GM12878 (cell line): Measurements from ENCODE around the gene LILRB1. TPM values are rescaled to one million over a fixed set of nuclear protein-coding genes. Genes with fewer than 3 reads are reported as not detected.
A peak's percentile ranks its signal among the peaks of the same experiment; 100 is the strongest.

Experiments used
- ATAC-seq: fragments of 200-7000 bp; cut with Tn5 transposase; 3 replicates; pipeline ENCODE4 v1.9.1; 2020; ENCODE audit warnings: mild to moderate bottlenecking, moderate library complexity
- BruUV-seq: library from RNA; stranded (reverse); fragments of 400-500 nt; replicated peaks from 2 replicates; lab custom pipeline; 2021; lab: Mats Ljungman, UMichigan
- CTCF ChIA-PET: fragments of 300-600 bp; sonication (Branson Sonifier 250); formaldehyde crosslinking; extraction: SDS; loops from one replicate; lab custom pipeline; 2021; ENCODE audit warnings: inconsistent platforms; lab: Yijun Ruan, JAX
- POLR2A ChIA-PET: fragments of 350-600 bp; formaldehyde crosslinking; extraction: SDS; loops from one replicate; lab custom pipeline; 2021; ENCODE audit warnings: inconsistent platforms; lab: Charles Lee
- RAD21 ChIA-PET: fragments of 300-600 bp; sonication (Branson Sonifier 250); formaldehyde crosslinking; loops from one replicate; lab custom pipeline; 2023; ENCODE audit warnings: antibody characterized with exemption; ENCODE audit not compliant: unreplicated experiment; lab: Charles Lee
- SMC1A ChIA-PET: fragments of 300-600 bp; sonication (Branson Sonifier 250); formaldehyde crosslinking; loops from one replicate; lab custom pipeline; 2023; ENCODE audit not compliant: unreplicated experiment, uncharacterized antibody; lab: Charles Lee
- DNase-seq: peaks from one replicate; pipeline ENCODE4 v3.0.0-alpha.2; 2011; ENCODE audit warnings: low read depth, low spot score
- FAIRE-seq: peaks from 3 replicates; lab custom pipeline; 2011; peaks lifted over from hg19 to GRCh38; lab: Jason Lieb, UNC
- H2AFZ ChIP-seq: 2 replicates; pipeline ENCODE4 v1.6.0; 2011; ENCODE audit warnings: low read depth, low read length, control low read depth; ENCODE audit not compliant: control insufficient read depth
- H3K27ac ChIP-seq: 2 replicates; pipeline ENCODE4 v1.5.1; 2011; ENCODE audit warnings: control low read depth; ENCODE audit not compliant: control insufficient read depth, insufficient read depth
- H3K27me3 ChIP-seq, 2 experiments: replicated peaks in 1 of 2; 2 replicates each; pipeline versions ENCODE4 v1.6.0 to v1.6.1; 2011; ENCODE audit warnings: low read length in 1 of 2; ENCODE audit not compliant: control insufficient read depth in 2 of 2, insufficient read depth in 2 of 2
- H3K36me3 ChIP-seq, 2 experiments: 2 replicates each; pipeline ENCODE4 v1.5.1; 2011; ENCODE audit warnings: low read length in 1 of 2; ENCODE audit not compliant: control insufficient read depth in 2 of 2, insufficient read depth in 2 of 2
- H3K4me1 ChIP-seq: 2 replicates; pipeline ENCODE4 v1.6.1; 2011; ENCODE audit warnings: mild to moderate bottlenecking, low read length, moderate library complexity, mixed read lengths; ENCODE audit not compliant: control insufficient read depth, insufficient read depth
- H3K4me2 ChIP-seq: 2 replicates; pipeline ENCODE4 v1.6.0; 2011; ENCODE audit warnings: control low read depth; ENCODE audit not compliant: control insufficient read depth, insufficient read depth
- H3K4me3 ChIP-seq: fragments of 200-600 bp; sonication (generic); 2 replicates; pipeline ENCODE4 v1.5.1; 2016
- H3K79me2 ChIP-seq: 2 replicates; pipeline ENCODE4 v1.6.0; 2011; ENCODE audit warnings: low read length; ENCODE audit not compliant: control insufficient read depth, insufficient read depth
- H3K9ac ChIP-seq: 2 replicates; pipeline ENCODE4 v1.8.0; 2011; ENCODE audit warnings: low read length, control low read depth, mixed read lengths; ENCODE audit not compliant: control insufficient read depth, insufficient read depth
- H3K9me3 ChIP-seq: replicated peaks from 3 replicates; pipeline ENCODE4 v1.5.1; 2011; ENCODE audit warnings: mild to moderate bottlenecking, low read length; ENCODE audit not compliant: control insufficient read depth, insufficient read depth
- H4K20me1 ChIP-seq: 2 replicates; pipeline ENCODE4 v1.6.0; 2011; ENCODE audit not compliant: control insufficient read depth, insufficient read depth
- BHLHE40 ChIP-seq, 2 experiments: fragments of 450-650 bp in 1 of 2; IDR thresholded peaks; 2 replicates each; pipeline ENCODE4 v1.6.1; 2011 to 2017; ENCODE audit warnings: low read depth in 2 of 2, borderline replicate concordance in 1 of 2, improper control_type of control experiment in 1 of 2, low read length in 1 of 2, mild to moderate bottlenecking in 1 of 2
- BMI1 ChIP-seq: fragments of 450-650 bp; IDR thresholded peaks from 2 replicates; pipeline ENCODE4 v1.6.1; 2016; ENCODE audit warnings: mild to moderate bottlenecking, moderate library complexity, borderline replicate concordance
- ESRRA ChIP-seq: IDR thresholded peaks from 2 replicates; pipeline ENCODE4 v1.6.1; 2012; ENCODE audit warnings: mild to moderate bottlenecking, low read length, improper control_type of control experiment
- MYB ChIP-seq: fragments of 150-350 bp; IDR thresholded peaks from 2 replicates; pipeline ENCODE4 v1.6.1; 2014; ENCODE audit warnings: mild to moderate bottlenecking, low read depth, low read length, borderline replicate concordance
- RBBP5 ChIP-seq: fragments of 200-600 bp; sonication (generic); conservative IDR thresholded peaks from 2 replicates; pipeline ENCODE4 v1.6.1; 2016
- SIN3A ChIP-seq: IDR thresholded peaks from 2 replicates; pipeline ENCODE4 v1.6.1; 2012; ENCODE audit warnings: low read depth, low read length, improper control_type of control experiment
- SPI1 ChIP-seq: IDR thresholded peaks from 2 replicates; pipeline ENCODE4 v1.6.1; 2011; ENCODE audit warnings: low read depth, mild to moderate bottlenecking, low read length, moderate library complexity, borderline replicate concordance; ENCODE audit not compliant: insufficient read depth
- TBL1XR1 ChIP-seq: IDR thresholded peaks from 2 replicates; pipeline ENCODE4 v1.6.1; 2012; ENCODE audit warnings: low read depth, low read length, improper control_type of control experiment
- ZBED1 ChIP-seq: IDR thresholded peaks from 2 replicates; pipeline ENCODE4 v1.6.1; 2016; ENCODE audit warnings: borderline replicate concordance
- WGBS: methylation state at CpG from one replicate; pipeline ENCODE4 v1.1.6; 2016; ENCODE audit warnings: low lambda C conversion rate; ENCODE audit not compliant: insufficient replicate concordance, insufficient coverage; ENCODE audit errors: missing lambda C conversion rate; 5-methylcytosine and 5-hydroxymethylcytosine counted together
- in situ Hi-C: fragments of 300-500 bp; cut with MboI; formaldehyde crosslinking; loops from 9 replicates; pipeline ENCODE4 v1.14.3; 2018; ENCODE audit warnings: mixed read lengths
- intact Hi-C: fragments of 100-400 bp; cut with micrococcal nuclease; formaldehyde crosslinking; loops from one replicate; pipeline ENCODE4 v1.14.2; 2022; ENCODE audit not compliant: unreplicated experiment
- polyA plus RNA-seq, 11 experiments: library from polyadenylated mRNA; depleted of rRNA in 4 of 11; unstranded in 6 of 11; stranded (reverse) in 5 of 11; fragments of >200 nt; fragmentation: Nextera tagmentation in 4 of 11; fragmentation: Illumina TruSeq in 1 of 11; extraction: Ambion mirVana in 4 of 11; extraction: Trizol in 1 of 11; gene quantifications; 1 replicate in 1 of 11; 2 replicates in 10 of 11; pipeline versions ENCODE4 v1.2.1 to v1.2.3, GENCODE V29; 2011 to 2016; ENCODE audit warnings: inconsistent platforms in 2 of 11, missing spikeins in 2 of 11, low read depth in 1 of 11
- total RNA-seq, 4 experiments: library from RNA; depleted of rRNA in 3 of 4; stranded (reverse); fragments of >200 nt in 3 of 4; fragmentation: Illumina TruSeq in 1 of 4; extraction: Trizol in 1 of 4; gene quantifications; 2 replicates each; pipeline versions ENCODE4 v1.2.1 to v1.2.3, GENCODE V29; 2013 to 2021
- TF ChIP-seq, protein P1 (sequence below): fragments of 450-650 bp; conservative IDR thresholded peaks from 2 replicates; pipeline ENCODE4 v1.6.1; 2017; ENCODE audit warnings: mild to moderate bottlenecking, moderate library complexity
- TF ChIP-seq, protein P2 (sequence below): fragments of 450-650 bp; IDR thresholded peaks from 2 replicates; pipeline ENCODE4 v1.6.1; 2016; ENCODE audit warnings: mild to moderate bottlenecking, moderate library complexity, borderline replicate concordance
- TF ChIP-seq, protein P3 (sequence below), 3 experiments: IDR thresholded peaks in 2 of 3; conservative IDR thresholded peaks in 1 of 3; 2 replicates each; pipeline ENCODE4 v1.5.1; 2011; ENCODE audit warnings: low read depth in 3 of 3, low read length in 3 of 3, mild to moderate bottlenecking in 3 of 3, control low read depth in 2 of 3, moderate library complexity in 2 of 3, inconsistent platforms in 1 of 3, mixed read lengths in 1 of 3; ENCODE audit not compliant: control insufficient read depth in 2 of 3, insufficient read depth in 1 of 3; ENCODE audit errors: extremely low read depth in 1 of 3
- TF ChIP-seq, protein P4 (sequence below): fragments of 450-650 bp; IDR thresholded peaks from 2 replicates; pipeline ENCODE4 v1.6.1; 2017; ENCODE audit warnings: low read depth, mild to moderate bottlenecking, moderate library complexity

Gene LILRB1
- total and polyA plus RNA-seq, 10 of the 15 experiments (the other 5 are each of a cell fraction or from before 2014, with no cell fraction given) = 4.9 to 92.2 (median 50.1) TPM

DNA sequence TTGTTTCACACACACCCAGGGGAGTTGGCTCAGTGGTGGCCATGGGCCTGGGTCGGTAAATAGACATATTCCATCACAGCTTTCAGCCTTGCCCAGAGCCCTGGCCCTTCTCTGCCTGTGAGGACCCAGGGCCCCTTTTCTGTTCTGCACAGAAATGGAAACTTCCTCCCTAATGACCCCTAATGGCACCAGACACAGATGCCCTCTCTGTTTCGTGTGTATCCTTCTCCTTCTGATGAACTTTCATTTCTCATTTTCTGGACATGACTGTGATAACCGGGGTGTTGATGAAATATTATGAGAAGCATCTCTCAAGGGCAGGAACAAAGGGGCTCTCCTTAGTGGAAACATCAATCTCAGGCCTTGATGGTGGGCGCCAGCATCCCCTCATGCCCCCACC, 24.1 kb upstream of the LILRB1 start:
- Histone ChIP-seq H4K20me1 (no peaks in the 10 kb centered on the region), H3K4me3 (peak overlapping the region; percentile 9; the same call in 1 of the 2 replicates), H3K36me3 (no peaks in the 10 kb centered on the region), H3K27ac (peak overlapping the region; percentile 84), H3K27me3 (no peaks in the 10 kb centered on the region), H3K9me3 (peaks cover 12% of the 10 kb centered on the region), H3K9ac (no peak overlapping the region), H2AFZ (no peak overlapping the region), H3K4me1 (peaks cover 25% of the 10 kb centered on the region), H3K4me2 (peak overlapping the region; percentile 92), H3K79me2 (no peaks in the 10 kb centered on the region; the same call in 1 of the 2 replicates)
- SMC1A ChIA-PET = interaction anchor here (1.3 to 4.2 kb wide), 2 partner anchors 12 to 16 kb away, joined by 3 to 20 read pairs; no protein-coding TSS in a partner anchor
- RAD21 ChIA-PET = interaction anchor here (0.7 to 1.4 kb wide), 2 partner anchors 12 to 120 kb away, joined by 4 to 5 read pairs; no protein-coding TSS in a partner anchor
- intact Hi-C loops = loop anchor here (5.0 kb wide), 1 partner anchor 39 kb away; no protein-coding TSS in a partner anchor
- WGBS = 0% methylated on average over 4 of the region's 4 CpGs
- DNase-seq = peak; percentile 40
- in situ Hi-C loops = no loop called here
- FAIRE-seq = peak; percentile 86
- BruUV-seq = no TSS peak
- CTCF ChIA-PET = interaction anchor here (1.5 to 2.0 kb wide), 2 partner anchors 10 to 47 kb away, joined by 4 to 5 read pairs; no protein-coding TSS in a partner anchor
- POLR2A ChIA-PET = interaction anchor here (3.4 kb wide), 1 partner anchor 11 kb away, joined by 14 read pairs; no protein-coding TSS in a partner anchor
- peak; percentile 83 for ATAC-seq
- TF ChIP-seq BHLHE40 (IDR thresholded peaks at IDR 0.05; ENCODE audit: borderline replicate concordance in 1 of 2, low read depth in 2 of 2, low read length in 1 of 2) (peak in 1 of 2 experiments; percentile 34; a peak in 1 of 4 replicates), BMI1 (no peak), SPI1 (peak; percentile 43; the same call in 1 of the 2 replicates), ZBED1 (no peak), ESRRA (no peak), SIN3A (no peak), MYB (no peak), TBL1XR1 (no peak), RBBP5 (no peak)
- TF ChIP-seq, protein P1, sequence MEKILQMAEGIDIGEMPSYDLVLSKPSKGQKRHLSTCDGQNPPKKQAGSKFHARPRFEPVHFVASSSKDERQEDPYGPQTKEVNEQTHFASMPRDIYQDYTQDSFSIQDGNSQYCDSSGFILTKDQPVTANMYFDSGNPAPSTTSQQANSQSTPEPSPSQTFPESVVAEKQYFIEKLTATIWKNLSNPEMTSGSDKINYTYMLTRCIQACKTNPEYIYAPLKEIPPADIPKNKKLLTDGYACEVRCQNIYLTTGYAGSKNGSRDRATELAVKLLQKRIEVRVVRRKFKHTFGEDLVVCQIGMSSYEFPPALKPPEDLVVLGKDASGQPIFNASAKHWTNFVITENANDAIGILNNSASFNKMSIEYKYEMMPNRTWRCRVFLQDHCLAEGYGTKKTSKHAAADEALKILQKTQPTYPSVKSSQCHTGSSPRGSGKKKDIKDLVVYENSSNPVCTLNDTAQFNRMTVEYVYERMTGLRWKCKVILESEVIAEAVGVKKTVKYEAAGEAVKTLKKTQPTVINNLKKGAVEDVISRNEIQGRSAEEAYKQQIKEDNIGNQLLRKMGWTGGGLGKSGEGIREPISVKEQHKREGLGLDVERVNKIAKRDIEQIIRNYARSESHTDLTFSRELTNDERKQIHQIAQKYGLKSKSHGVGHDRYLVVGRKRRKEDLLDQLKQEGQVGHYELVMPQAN = no peak
- TF ChIP-seq, protein P2, sequence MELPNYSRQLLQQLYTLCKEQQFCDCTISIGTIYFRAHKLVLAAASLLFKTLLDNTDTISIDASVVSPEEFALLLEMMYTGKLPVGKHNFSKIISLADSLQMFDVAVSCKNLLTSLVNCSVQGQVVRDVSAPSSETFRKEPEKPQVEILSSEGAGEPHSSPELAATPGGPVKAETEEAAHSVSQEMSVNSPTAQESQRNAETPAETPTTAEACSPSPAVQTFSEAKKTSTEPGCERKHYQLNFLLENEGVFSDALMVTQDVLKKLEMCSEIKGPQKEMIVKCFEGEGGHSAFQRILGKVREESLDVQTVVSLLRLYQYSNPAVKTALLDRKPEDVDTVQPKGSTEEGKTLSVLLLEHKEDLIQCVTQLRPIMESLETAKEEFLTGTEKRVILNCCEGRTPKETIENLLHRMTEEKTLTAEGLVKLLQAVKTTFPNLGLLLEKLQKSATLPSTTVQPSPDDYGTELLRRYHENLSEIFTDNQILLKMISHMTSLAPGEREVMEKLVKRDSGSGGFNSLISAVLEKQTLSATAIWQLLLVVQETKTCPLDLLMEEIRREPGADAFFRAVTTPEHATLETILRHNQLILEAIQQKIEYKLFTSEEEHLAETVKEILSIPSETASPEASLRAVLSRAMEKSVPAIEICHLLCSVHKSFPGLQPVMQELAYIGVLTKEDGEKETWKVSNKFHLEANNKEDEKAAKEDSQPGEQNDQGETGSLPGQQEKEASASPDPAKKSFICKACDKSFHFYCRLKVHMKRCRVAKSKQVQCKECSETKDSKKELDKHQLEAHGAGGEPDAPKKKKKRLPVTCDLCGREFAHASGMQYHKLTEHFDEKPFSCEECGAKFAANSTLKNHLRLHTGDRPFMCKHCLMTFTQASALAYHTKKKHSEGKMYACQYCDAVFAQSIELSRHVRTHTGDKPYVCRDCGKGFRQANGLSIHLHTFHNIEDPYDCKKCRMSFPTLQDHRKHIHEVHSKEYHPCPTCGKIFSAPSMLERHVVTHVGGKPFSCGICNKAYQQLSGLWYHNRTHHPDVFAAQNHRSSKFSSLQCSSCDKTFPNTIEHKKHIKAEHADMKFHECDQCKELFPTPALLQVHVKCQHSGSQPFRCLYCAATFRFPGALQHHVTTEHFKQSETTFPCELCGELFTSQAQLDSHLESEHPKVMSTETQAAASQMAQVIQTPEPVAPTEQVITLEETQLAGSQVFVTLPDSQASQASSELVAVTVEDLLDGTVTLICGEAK = no peak
- TF ChIP-seq, protein P3, sequence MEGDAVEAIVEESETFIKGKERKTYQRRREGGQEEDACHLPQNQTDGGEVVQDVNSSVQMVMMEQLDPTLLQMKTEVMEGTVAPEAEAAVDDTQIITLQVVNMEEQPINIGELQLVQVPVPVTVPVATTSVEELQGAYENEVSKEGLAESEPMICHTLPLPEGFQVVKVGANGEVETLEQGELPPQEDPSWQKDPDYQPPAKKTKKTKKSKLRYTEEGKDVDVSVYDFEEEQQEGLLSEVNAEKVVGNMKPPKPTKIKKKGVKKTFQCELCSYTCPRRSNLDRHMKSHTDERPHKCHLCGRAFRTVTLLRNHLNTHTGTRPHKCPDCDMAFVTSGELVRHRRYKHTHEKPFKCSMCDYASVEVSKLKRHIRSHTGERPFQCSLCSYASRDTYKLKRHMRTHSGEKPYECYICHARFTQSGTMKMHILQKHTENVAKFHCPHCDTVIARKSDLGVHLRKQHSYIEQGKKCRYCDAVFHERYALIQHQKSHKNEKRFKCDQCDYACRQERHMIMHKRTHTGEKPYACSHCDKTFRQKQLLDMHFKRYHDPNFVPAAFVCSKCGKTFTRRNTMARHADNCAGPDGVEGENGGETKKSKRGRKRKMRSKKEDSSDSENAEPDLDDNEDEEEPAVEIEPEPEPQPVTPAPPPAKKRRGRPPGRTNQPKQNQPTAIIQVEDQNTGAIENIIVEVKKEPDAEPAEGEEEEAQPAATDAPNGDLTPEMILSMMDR (IDR thresholded peaks at IDR 0.05 in 2 of 3, conservative IDR thresholded peaks at IDR 0.05 in 1 of 3; ENCODE audit: control insufficient read depth in 2 of 3, extremely low read depth in 1 of 3, insufficient read depth in 1 of 3, low read depth in 3 of 3, low read length in 3 of 3) = no peak
- TF ChIP-seq, protein P4, sequence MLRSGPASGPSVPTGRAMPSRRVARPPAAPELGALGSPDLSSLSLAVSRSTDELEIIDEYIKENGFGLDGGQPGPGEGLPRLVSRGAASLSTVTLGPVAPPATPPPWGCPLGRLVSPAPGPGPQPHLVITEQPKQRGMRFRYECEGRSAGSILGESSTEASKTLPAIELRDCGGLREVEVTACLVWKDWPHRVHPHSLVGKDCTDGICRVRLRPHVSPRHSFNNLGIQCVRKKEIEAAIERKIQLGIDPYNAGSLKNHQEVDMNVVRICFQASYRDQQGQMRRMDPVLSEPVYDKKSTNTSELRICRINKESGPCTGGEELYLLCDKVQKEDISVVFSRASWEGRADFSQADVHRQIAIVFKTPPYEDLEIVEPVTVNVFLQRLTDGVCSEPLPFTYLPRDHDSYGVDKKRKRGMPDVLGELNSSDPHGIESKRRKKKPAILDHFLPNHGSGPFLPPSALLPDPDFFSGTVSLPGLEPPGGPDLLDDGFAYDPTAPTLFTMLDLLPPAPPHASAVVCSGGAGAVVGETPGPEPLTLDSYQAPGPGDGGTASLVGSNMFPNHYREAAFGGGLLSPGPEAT = no peak
